Activated naive CD8-positive, alpha-beta T cell (primary cell): ENCODE data around the gene TRIO.

ENCODE experiments used
- H3K27ac Mint-ChIP-seq: one replicate; pipeline ENCODE4 v1.8.0; 2021; ENCODE audit warnings: mixed read lengths
- H3K27me3 Mint-ChIP-seq: one replicate; pipeline ENCODE4 v1.8.0; 2021; ENCODE audit warnings: mixed read lengths
- H3K36me3 Mint-ChIP-seq: one replicate; pipeline ENCODE4 v1.8.0; 2021; ENCODE audit warnings: mixed read lengths
- H3K4me1 Mint-ChIP-seq: one replicate; pipeline ENCODE4 v1.8.0; 2021; ENCODE audit warnings: low read depth, mixed read lengths
- H3K4me3 Mint-ChIP-seq: one replicate; pipeline ENCODE4 v1.8.0; 2021; ENCODE audit warnings: mild to moderate bottlenecking, mixed read lengths
- H3K9me3 Mint-ChIP-seq: one replicate; pipeline ENCODE4 v1.8.0; 2021; ENCODE audit warnings: low read depth, mixed read lengths

TRIO gene

DNA sequence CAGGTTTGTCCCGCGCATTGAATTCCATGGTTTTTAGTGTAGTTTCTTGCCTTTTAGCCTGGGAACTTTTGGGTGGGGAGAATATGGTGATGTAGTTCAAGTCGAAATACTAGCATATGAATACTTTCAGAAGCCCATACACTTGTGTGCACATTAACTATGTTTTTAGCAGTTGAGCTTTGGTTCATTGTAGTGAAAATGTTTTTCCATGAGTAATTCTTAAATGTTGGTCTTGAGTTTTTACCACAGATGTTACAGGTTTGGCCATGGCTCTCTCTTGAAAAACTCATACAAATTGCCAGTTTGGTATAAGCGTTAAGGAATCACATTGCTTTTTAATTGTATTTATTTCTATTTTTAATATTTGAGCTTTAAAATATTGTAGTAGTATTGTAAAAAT lies 45.6 kb downstream of the TRIO start:
- no peaks in the 10 kb centered on the region for H3K4me1 Mint-ChIP-seq

DNA sequence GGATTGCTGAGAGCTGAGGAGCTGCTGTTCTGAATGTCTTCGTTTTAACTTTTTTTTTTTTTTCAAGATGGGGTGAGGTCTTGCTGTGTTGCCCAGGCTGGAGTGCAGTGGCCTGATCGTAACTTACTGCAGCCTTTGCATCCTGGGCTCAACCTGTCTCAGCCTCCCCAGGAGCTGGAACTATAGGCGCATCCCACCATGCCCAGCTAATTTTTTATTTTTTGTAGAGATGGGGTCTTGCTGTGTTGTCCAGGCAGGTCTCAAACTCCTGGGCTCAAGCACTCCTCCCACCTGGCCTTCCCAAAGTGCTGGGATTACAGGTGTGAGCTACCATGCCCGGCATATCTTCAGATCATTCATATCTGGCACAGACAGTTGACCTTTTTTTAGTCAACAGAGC lies 46.5 kb downstream of the TRIO start:
- Mint-ChIP-seq H3K4me1 (no peaks in the 10 kb centered on the region), H3K9me3 (no peaks in the 10 kb centered on the region), H3K27me3 (peaks cover 1% of the 10 kb centered on the region), H3K27ac (no peak overlapping the region), H3K36me3 (no peaks in the 10 kb centered on the region), H3K4me3 (no peak overlapping the region)

More for the DNA sequence above, 45.6 kb downstream of the TRIO start:
- Mint-ChIP-seq H3K27me3 (peaks cover 1% of the 10 kb centered on the region), H3K27ac (no peak overlapping the region), H3K4me3 (no peak overlapping the region), H3K36me3 (no peaks in the 10 kb centered on the region), H3K9me3 (no peaks in the 10 kb centered on the region)

DNA sequence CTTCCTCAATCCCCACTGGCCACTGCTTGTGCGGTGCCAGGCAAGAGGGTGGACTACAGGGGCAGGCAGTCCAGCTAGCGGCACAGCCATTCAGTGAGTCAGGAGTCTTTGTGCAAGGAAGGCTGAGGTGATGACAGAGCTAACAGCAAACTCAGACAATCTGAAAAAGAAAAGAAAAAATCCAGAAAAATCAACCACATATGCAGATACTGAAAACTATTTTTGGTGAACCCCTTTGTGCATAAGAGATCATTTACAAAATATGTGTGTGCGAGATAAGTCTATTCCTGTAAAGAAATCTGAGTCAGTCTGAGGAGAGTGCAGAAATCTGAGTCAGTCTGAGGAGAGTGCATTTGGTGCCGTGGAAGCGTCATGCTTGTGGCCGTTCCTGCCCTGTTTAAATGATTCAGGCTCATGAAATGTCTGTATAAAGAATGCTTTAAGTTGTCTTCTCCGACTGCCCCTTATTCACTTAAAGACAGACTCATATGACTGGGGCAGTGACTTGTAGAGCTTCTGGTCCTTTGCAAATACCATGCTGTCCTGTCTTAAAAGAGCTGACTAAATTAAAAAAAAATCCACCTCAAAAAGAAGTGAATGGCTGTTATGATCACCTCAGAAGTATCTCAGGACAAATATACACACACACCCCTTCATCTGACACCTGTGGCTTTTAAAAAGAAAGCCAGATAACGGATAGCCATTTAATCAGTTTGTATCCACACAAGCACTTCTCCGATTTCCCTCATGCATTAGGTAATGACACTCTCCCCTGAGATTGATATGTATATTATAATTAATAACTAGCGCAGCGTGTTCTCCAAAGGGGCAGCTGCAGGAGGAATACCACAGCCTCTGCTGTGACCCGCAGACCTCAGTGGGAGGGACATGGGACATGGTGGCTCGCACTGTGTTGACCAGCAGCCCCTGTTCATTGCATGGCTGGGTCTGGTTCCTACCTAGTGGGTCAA lies 47.3 kb downstream of the TRIO start:
- Mint-ChIP-seq H3K27ac (no peak overlapping the region), H3K9me3 (no peaks in the 10 kb centered on the region), H3K36me3 (no peaks in the 10 kb centered on the region), H3K27me3 (peaks cover 1% of the 10 kb centered on the region), H3K4me3 (no peak overlapping the region), H3K4me1 (no peaks in the 10 kb centered on the region)

DNA sequence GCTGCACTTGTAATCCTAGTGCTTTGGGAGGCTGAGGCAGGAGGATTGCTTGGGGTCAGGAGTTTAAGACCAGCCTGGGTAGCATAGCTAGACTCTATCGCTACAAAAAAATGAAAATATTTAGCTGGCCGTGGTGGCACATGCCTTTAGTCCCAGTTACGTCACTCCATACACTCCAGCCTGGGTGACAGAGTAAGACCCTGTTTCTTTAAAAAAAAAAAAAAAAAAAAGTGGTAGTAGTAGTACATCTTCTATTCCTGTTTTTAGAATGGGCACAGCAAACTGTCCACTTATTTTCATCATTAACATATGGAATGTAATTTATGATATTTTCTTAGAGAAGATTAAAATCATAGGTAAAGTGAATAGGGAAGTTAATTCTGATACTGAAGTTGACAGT lies 48.2 kb downstream of the TRIO start:
- peaks cover 1% of the 10 kb centered on the region for H3K27me3 Mint-ChIP-seq
- no peak overlapping the region for H3K4me3 Mint-ChIP-seq
- no peak overlapping the region for H3K27ac Mint-ChIP-seq
- H3K4me1 Mint-ChIP-seq = no peaks in the 10 kb centered on the region
- H3K36me3 Mint-ChIP-seq = no peaks in the 10 kb centered on the region
- no peaks in the 10 kb centered on the region for H3K9me3 Mint-ChIP-seq

DNA sequence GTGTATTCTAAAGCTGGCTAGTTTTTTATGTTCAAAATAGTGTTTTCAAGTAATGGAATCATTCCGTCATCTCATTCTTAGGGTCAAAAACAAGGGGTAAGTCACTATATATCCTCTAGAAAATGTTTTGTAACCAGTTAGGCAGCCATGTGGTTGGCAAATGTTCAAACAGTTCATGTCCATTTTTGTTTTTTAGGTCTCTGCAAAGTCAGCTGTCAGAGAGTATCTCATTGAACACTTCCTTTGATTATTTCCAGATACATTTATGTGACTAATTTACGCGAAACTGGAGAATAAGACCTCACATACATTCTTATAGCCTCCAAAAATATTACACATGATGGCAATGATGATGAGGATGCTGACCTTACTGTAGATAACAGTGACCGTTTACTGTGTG lies 50.4 kb downstream of the TRIO start:
- H3K4me3 Mint-ChIP-seq = no peak overlapping the region
- H3K36me3 Mint-ChIP-seq = no peaks in the 10 kb centered on the region
- H3K27ac Mint-ChIP-seq = no peak overlapping the region
- H3K9me3 Mint-ChIP-seq = no peaks in the 10 kb centered on the region
- H3K27me3 Mint-ChIP-seq = no peaks in the 10 kb centered on the region
- no peaks in the 10 kb centered on the region for H3K4me1 Mint-ChIP-seq

DNA sequence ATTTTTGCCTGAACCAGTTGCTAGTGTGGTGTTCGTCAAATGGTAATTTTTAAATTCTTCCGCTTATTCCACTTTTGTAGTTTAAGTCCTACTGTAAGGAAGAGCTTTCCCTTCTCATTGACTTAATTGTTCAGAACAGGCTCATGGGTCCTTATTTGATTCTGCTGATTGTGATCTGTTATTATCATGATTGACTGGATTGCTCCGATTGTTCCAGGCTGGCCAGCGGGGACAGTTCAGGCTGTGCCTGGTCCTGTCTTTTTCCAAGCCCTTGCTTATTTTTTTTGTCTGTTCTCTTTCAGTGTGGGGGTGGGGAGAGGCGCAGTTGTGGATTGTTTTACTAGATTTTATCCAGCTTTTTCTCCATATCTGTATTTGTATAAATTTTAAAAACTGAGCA lies 52.4 kb downstream of the TRIO start:
- Mint-ChIP-seq H3K27ac (no peak overlapping the region), H3K36me3 (no peaks in the 10 kb centered on the region)

DNA sequence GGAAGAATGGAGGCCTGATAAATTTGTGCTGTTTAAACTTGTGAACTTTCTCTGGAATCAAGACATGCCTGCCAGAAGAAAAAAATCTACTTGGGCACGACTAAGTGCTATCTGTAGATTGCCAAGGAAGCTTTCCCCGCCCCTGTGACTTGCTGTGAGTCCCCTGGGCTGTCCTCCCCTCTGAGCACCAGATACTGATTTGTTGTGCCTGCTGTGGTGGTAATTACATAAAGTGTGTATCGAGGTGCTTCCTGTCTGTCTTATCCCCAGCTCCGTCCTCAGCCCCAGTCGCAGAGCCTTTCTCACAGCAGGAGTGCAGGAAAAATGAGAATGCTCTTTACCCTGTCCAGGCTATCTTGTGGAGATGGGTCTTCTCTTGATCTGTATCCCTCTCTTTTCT lies 53.9 kb downstream of the TRIO start:
- Mint-ChIP-seq H3K27ac (no peak overlapping the region), H3K27me3 (peaks cover 4% of the 10 kb centered on the region), H3K4me1 (no peaks in the 10 kb centered on the region), H3K9me3 (no peaks in the 10 kb centered on the region), H3K36me3 (no peaks in the 10 kb centered on the region), H3K4me3 (no peak overlapping the region)

More for the DNA sequence above, 52.4 kb downstream of the TRIO start:
- H3K4me3 Mint-ChIP-seq = no peak overlapping the region
- peaks cover 4% of the 10 kb centered on the region for H3K27me3 Mint-ChIP-seq
- H3K9me3 Mint-ChIP-seq = no peaks in the 10 kb centered on the region
- no peaks in the 10 kb centered on the region for H3K4me1 Mint-ChIP-seq

DNA sequence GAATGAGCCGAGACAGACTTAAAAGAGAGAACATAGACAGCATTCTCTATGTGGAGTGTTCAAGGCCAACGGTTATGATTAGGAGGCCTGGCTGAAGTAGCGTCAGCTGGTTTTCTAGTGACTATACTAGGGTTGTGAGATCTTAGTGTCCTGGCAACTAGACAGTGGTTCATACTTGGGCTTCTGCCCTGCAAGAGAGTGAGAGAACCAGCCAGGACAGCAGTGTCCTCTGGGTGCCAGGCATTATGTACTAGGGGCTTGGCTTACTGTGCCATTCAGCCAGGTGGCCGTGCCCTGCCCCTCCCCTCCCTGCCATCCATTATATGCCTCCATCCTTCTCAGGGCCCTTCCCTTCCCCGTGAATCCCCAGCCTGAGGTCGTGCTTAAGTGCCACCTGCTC lies 56.8 kb downstream of the TRIO start:
- H3K36me3 Mint-ChIP-seq = no peaks in the 10 kb centered on the region
- H3K9me3 Mint-ChIP-seq = no peaks in the 10 kb centered on the region
- H3K27me3 Mint-ChIP-seq = peaks cover 8% of the 10 kb centered on the region
- H3K4me3 Mint-ChIP-seq = no peak overlapping the region
- no peaks in the 10 kb centered on the region for H3K4me1 Mint-ChIP-seq
- no peak overlapping the region for H3K27ac Mint-ChIP-seq

DNA sequence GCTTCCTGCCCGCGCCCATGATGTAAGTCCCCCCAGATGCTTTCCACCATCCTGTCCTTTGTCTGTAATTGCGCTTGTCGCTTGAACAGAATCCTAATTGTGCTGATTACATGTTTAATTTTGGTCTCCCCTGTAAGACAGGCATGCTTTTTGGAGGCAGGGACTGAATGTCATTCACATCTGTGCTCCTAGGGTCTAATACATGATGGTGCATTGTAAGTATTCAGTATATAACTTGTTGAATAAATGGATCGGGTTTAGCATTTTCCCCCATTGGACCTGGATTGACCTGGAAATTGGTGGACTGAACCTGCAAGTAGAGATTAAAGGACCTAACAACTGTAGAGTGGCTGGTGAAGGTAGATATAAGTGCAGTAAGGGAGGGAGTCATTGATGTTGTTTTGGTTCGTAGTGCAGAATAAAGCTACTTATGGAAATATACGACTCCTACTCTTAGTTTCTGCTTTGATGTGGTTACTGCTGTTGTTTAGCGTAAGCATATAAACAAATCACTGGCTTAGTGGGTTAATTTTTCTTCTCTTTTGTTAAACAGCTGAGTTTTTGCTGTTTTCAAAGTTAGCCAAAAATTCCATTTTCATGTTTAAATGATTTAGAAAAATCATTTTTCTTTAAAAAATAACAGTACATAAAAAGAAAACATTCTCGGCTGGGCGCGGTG lies 57.3 kb downstream of the TRIO start:
- H3K36me3 Mint-ChIP-seq = no peaks in the 10 kb centered on the region
- no peaks in the 10 kb centered on the region for H3K9me3 Mint-ChIP-seq
- H3K4me3 Mint-ChIP-seq = no peak overlapping the region
- H3K27me3 Mint-ChIP-seq = peaks cover 8% of the 10 kb centered on the region
- peaks cover 3% of the 10 kb centered on the region for H3K4me1 Mint-ChIP-seq
- no peak overlapping the region for H3K27ac Mint-ChIP-seq

DNA sequence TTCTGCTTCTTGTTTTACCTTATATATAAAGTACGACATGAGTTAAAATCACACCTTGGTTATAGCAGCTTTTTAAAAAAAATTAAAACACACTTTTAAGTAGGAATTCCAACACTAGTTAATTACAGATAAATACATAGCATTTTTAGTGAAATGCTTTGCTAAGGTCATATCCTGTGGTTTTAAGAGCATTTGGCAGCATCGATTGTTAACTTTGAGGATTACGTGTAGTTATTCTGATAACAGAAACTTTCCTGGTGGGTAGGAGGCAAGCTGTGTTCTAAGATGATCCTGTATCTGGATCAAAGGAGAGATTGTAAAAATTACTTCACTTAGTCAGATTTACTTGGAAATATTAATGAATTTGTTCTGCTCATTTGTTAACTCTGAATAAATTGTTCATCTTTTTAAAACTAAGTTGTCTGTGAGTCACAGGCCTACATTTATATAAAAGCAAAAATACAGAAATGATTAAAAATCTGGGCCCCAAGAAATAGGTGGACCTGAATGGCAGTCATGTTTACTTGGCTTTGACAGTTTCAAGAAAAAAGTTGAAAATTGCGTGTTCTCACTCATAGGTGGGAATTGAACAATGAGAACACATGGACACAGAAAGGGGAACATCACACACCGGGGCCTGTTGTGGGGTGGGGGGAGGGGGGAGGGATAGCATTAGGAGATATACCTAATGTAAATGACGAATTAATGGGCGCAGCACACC lies 58.3 kb downstream of the TRIO start:
- Mint-ChIP-seq H3K9me3 (no peaks in the 10 kb centered on the region), H3K27me3 (peaks cover 13% of the 10 kb centered on the region), H3K4me1 (peaks cover 3% of the 10 kb centered on the region), H3K27ac (no peak overlapping the region), H3K4me3 (no peak overlapping the region), H3K36me3 (no peaks in the 10 kb centered on the region)

DNA sequence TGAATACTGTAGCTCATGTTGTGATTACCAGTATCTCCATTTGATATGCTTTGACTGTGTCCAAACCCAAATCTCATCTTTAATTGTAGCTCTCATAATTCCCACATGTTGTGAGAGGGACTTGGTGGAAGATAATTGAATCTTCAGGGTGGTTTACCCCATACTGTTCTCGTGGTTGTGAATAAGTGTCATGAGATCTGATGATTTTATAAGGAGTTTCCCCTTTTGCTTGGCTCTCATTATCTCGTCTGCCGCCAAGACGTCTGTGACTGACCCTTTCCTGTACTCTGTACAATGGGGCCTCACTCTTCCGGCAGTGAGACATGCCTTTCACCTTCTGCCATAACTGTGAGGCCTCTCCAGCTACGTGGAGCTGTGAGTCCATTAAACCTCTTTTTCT lies 59.3 kb downstream of the TRIO start:
- Mint-ChIP-seq H3K27ac (no peak overlapping the region), H3K9me3 (no peaks in the 10 kb centered on the region), H3K4me3 (no peak overlapping the region), H3K27me3 (peaks cover 15% of the 10 kb centered on the region), H3K4me1 (peaks cover 3% of the 10 kb centered on the region), H3K36me3 (no peaks in the 10 kb centered on the region)

DNA sequence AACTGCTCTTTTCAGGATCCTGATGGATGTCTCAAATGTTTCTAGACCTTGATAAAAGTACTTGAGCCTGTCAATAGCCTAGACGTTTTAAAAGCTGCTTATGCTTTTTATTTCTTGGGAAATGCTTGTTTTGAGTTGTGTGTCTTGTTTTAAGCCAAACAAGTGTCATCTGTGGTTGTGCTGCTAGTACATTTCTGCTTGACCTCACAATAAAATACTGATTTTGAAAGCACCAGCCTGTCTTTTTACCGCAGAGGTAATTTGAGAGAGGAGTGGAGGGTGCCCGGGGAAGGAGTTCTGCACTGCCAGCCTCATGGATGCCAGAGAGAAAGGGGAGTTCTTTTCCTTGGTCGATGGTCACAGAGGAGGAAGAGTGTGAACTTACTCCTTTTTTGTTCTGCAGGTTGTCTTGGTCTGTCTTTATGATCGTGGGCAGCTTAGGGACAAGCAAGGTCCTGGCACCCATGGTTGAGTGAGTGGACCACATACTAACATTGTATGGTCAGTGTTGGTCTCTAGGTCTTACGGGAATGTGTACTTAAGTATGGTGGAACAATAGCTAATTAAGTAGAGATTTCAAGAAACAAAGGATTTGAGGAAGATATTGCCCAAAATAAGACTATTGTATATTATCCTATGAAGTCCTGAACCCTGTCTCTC lies 61.0 kb downstream of the TRIO start:
- Mint-ChIP-seq H3K36me3 (no peaks in the 10 kb centered on the region), H3K4me1 (peaks cover 3% of the 10 kb centered on the region), H3K4me3 (no peak overlapping the region), H3K27ac (no peak overlapping the region), H3K9me3 (no peaks in the 10 kb centered on the region), H3K27me3 (peaks cover 15% of the 10 kb centered on the region)

DNA sequence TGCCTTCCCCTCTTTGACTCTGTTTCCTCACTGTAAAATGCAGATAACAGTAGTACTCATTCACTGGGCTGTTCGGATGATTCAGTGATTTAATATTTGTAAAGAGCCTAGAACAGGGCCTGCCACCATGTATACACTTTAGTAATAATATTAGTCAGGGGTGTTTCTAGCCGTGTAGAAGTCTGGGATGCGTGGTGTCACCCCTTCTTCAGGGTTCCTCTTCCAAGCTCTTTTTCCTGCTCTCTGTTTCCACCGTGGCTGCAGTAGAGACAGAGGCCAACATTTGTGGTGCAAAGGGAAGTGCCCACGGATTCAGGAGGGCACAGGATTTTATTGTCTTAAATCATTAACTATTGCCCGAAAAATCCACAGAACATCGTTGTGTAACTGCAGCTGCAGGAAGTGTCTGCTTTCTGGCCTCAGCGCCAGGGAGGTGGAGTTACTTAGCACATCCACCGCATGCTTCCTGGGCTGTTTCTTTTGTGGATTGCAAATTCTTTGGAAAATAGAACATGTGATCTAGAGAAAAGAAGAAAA lies 61.7 kb downstream of the TRIO start:
- peaks cover 14% of the 10 kb centered on the region for H3K27me3 Mint-ChIP-seq
- H3K36me3 Mint-ChIP-seq = no peaks in the 10 kb centered on the region
- no peak overlapping the region for H3K27ac Mint-ChIP-seq
- H3K9me3 Mint-ChIP-seq = no peaks in the 10 kb centered on the region
- peaks cover 3% of the 10 kb centered on the region for H3K4me1 Mint-ChIP-seq
- H3K4me3 Mint-ChIP-seq = no peak overlapping the region

DNA sequence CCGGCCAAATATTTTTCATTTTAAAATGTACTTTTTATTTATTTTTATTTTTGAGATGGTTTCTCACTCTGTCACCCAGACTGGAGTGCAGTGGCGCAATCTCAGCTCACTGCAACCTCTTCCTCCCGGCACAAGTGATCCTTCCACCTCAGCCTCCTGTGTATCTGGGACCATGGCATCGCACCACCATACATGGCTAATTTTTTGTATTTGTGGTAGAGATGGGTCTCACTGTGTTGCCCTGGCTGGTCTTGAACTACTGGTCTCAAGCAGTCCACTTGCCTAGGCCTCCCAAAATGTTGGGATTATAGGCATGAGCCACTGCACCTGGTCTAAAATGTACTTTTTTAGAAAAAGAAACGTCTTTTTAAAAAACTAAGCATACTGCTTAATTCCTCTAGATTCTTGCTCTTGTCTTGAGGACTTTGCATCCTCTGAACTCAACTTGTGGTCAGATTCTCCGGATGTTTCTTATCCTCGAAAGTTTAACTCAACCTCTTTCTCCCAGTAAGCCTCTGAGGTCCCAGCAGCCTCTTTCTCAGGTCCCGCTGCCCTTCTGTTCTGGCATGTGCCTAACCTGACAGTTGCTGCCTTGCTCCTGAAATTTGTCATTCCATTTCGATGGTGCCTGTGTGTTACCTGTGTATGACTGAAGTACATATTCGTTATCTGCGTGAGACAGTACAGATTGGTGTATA lies 63.0 kb downstream of the TRIO start:
- Mint-ChIP-seq H3K27ac (no peak overlapping the region), H3K4me1 (peaks cover 3% of the 10 kb centered on the region), H3K9me3 (no peaks in the 10 kb centered on the region), H3K4me3 (no peak overlapping the region), H3K27me3 (peaks cover 15% of the 10 kb centered on the region), H3K36me3 (no peaks in the 10 kb centered on the region)
